Measurements from ENCODE around the gene WDFY4.

The WDFY4 gene

DNA sequence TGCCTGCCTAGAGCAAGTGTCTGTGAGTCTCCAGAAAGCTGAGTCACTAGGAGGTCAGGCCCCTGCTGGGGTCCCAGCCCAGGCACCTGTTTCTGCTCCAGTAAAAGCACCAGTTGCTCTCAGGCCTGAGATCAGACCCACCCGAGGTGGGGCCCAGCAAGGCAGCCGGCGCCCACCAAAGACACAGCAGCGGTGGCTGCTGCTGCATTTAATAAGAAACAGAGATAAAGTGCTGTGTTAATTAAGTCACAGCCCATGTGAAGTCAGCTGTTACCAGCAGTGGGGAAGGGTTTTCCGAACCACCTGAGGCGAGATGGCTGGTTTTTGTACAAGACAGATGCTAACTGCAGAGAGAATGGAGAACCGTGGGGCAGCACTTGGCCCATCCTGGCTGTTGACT is 267.0 kb downstream of the WDFY4 start:
- DNase-seq: no peak

DNA sequence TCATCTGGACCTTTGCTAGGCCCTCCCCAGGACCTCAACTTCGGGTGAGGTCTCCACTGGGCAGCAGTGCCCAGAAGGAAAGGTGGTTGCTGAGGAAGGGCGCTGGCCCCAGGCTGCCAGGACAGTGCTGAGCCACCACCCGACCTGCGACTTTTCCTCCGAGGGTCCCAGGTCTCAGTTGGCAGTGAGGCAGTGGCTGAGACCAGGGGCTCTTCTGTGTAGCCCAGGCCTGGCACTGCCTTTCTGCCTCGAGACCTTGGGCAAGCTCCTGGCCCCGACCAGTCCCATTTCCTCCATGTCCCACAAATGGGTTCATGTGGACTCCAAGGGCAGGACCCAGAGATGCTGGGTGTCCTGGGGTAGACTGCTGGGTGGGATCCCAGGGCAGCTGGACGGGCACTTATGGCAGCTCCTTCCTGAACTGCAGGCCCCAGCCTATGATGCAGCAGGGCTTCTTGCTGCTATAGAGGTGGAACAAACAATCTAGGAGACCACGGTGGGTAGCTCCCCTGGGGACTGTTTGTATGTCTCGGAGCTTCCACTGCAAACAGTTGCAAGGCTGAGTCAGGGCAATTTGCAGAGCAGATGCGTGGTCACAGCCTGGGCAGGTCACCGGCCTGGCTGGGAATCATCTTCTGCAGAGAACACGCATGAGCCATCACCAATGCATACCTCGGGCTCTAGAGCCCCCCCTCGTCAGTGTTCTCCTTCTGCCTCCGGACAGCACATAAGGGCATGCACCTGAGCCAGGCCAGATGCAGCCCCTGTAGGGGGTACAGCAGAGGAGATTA is 272.9 kb downstream of the WDFY4 start:
- DNase-seq: no peak

DNA sequence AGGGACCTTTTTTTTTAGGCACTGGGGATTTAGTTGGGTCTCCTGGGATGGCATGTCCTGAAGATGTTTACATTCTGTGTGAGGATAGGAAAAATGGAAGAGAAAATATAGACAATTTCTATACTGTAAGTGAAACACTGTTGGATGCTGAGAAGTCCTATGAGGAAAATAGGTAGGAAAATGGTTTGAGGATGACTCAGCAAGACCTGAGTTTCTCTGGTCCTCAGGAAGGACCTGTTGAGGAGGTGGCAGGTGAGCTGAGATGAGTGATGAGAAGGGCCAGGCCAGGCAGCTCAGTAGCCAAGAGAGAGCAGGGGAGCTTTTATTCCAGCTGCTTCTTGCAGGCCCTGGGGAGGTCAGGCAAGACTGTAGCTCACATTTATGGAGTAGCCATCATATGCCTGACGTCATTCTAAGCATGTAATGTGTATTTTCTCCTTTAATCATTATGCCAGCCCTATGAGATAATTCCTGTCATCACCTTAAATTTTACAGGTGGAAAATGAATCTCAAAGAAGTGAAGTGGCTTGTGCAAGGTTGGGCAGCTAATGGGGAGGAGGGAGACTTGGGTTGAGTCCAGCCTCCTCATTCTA is 274.0 kb downstream of the WDFY4 start:
- DNase-seq: no peak

DNA sequence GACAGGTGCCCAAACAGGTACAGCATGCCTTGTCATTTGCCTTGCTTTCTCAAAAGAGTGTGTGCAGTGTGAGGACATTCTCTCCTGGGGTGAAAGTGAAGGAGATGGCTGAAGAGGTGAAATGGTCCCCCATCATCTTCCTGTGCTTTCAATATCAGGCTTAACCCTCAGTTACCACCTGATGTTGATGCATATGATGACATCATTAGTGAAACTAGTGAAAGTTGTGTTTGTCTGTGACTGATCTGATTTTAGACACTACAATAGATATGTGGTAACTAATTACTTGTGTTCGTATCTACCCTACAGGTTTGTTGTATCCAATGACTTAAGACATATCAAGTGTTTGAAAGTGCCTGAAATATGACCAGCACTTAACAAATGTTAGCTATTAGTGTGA is 279.4 kb downstream of the WDFY4 start:
- DNase-seq: no peak

DNA sequence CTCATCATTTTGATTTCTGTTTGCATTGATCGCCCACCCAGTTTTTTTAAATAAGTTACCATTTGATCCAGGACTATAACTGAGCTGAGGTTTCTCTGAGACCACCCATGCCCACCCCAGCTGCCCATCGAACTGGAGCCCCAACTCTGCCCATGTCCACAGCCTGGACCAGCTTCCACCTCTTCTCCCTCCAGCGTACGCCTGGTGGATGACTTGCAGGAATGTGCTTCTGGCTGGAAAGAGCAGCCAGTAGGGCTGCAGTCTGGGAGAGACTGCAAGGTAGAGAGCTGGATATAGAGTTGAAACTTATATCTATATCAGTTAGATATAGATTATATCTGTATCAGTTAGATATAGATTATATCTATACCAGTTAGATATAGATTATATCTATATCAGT is 280.8 kb downstream of the WDFY4 start:
- no peak for DNase-seq

DNA sequence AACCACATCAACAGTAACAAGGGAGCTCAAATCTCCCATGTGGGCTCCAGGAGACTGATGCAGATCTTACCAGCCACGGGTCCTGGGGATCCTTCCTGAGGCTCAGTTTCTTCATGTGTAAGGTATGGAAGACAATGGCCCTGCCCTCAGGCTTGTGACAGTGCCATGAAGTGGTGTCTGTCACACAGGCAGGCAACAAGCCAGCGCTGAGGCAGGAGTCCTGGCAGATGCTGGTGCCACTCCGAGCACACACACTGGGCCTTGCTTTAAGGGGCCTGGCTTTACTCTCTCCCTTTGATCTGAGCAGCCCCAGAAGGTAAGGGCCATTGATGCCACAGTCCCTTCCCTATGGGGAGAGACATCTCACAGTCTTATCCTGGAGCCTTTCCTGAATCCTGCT is 283.4 kb downstream of the WDFY4 start:
- DNase-seq: no peak

DNA sequence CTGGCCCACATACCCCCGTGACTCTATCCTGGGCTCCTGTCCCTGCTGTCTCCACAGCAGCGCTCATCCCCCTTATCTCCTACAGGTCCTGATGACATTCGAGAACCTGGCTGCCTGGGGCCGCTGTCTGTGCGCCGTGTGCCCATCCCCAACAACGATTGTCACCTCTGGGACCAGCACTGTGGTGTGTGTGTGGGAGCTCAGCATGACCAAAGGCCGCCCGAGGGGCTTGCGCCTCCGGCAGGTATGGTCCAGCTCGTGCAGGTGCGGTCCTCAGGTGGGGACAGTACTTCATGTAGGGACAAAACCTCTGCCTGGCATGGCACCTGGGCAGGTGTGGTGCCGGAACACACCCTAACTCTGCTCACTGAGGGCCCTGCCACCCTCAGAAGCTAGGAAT is 285.4 kb downstream of the WDFY4 start:
- no peak for DNase-seq

DNA sequence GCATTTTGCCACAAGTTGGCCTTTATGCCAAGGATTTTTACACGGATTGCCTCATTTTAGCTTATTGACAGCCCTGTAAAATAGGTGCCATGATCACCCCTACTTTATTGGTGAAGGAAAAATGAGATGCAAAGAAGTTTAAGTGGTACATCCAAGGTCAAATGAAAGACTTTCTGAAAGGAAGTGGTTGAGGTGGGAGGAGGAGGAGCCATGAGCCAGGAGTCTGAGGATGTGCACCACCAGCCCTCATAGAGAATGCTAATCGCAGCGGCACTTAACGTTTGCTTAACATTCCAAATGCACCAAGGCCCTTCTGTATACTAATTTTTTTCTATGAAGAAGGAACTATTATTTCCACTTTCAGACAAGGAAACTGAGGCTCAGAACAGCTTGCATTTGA is 286.0 kb downstream of the WDFY4 start:
- DNase-seq: no peak

DNA sequence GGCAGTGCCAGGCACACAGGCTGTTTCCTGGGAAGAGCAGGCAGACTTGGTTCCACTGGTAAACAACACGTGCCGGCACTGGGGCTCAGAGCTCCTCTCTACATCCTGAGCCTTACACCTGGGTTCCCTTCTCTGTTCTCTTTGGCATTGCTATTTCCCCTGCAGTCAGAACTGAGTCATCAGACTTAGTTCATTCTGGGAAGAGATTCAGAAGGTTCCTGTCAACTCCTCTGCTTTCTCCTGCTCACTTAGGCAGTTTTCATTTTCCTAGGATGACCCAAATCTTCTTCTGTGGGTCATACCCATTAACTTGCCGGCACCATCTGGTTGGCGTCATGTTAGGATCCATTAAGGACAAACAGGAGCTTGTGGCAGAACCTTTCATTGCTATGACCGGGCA is 288.4 kb downstream of the WDFY4 start:
- no peak for DNase-seq

DNA sequence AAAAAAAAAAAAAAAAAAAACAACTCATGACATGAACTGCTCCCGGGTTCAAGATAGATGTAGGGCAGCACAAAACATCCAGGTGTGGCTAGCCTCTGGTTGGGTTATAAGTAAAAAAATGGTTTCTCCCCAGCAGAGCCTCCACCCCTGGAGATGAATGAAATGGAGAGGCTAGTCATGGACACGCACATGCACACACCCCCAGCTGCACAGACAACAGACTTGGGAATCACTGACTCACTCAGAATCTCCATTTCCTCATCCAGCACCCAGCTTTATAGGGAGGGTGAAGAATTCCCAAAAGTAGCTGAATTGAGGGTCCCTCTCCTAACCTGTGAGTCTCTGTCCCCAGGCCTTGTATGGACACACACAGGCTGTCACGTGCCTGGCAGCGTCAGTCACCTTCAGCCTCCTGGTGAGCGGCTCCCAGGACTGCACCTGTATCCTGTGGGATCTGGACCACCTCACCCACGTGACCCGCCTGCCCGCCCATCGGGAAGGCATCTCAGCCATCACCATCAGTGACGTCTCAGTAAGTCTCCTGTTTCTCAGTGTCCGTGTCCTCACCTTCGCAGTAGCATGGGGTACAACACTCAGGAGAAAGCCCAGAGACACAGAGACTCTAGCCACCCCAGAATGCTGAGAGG is 290.0 kb downstream of the WDFY4 start:
- no peak for DNase-seq

DNA sequence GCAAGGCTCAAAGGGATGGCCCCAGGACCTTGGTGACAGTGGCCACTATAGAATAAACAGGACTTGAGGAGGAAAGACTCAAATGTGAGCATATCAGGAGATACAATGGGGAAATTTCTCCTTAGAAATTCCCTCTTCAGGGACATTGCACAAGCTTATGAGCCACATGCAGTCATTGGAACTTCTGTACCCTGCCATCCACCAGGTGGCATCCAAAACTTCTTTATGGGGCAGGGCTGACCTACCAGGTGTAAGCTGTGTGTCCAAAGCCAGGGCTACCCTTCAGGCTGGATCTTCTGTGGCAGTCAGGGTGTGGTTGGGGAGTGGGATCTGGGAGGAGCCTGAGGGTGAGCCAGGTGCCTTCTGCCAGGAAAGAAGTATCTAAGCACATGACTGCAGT is 291.5 kb downstream of the WDFY4 start:
- DNase-seq: no peak

DNA sequence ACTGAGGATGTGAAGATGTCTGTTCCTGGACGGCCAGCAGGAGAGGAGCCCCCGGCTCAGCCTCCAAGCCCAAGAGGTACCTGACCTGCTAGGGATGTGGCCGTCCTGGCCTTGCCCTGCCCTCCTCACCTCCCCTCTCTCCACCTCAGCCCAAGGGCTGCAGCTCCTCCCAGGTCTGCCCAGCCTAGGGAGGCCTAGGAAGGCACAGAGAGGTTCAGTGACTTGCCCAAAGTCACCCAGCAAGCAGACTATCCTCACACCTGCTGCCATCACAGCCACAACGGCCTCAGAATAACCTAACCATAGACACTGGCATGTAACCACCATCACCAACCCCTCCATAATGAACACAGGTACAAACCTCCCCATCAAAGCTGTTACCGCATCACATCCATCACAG is 293.6 kb downstream of the WDFY4 start:
- no peak for DNase-seq

DNA sequence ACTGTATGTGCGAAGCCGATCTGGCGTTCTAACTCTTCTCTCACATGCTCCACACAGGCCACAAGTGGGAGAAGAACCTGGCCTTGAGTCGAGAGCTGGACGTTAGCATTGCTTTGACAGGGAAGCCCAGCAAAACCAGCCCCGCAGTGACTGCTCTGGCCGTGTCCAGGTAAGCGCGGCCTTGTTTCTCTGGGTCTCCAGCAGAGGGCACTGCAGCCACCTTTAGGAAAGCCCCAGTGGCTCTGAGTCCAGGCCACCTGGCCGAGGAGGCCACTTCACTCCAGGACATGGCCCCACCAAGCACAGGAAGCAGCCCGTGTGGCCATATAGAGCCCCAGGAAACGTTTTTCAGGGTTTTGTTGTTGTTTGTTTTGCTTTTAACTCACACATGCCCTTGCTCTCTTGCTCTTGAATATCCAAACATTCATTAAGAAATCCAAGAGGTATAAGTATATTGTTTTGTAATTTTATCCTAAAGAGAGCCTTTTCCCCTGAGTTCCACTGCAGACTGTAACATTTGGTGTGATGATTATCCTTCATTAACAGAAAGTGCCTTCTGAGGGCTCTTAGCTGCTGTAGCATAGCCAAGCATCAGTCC is 296.7 kb downstream of the WDFY4 start:
- no peak for DNase-seq

DNA sequence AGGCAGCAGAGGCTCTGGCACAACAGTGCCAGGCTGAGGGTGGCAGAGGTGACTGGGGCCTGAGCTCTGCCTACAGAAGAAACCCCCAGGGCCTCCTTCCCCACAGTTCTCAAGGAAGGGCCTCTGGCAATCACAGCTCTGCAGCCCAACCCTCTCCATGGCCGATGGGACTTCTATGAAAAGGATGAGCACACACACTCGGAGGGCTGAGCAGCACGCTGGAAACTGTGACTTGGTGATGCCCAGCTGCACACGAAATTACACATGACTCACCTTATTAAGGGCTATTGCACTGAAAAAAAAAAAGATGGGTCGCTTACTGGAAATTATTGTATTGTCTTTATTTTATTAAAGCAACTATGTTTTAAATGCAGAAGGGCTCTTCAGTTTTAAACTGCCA is 297.9 kb downstream of the WDFY4 start:
- DNase-seq: no peak

DNA sequence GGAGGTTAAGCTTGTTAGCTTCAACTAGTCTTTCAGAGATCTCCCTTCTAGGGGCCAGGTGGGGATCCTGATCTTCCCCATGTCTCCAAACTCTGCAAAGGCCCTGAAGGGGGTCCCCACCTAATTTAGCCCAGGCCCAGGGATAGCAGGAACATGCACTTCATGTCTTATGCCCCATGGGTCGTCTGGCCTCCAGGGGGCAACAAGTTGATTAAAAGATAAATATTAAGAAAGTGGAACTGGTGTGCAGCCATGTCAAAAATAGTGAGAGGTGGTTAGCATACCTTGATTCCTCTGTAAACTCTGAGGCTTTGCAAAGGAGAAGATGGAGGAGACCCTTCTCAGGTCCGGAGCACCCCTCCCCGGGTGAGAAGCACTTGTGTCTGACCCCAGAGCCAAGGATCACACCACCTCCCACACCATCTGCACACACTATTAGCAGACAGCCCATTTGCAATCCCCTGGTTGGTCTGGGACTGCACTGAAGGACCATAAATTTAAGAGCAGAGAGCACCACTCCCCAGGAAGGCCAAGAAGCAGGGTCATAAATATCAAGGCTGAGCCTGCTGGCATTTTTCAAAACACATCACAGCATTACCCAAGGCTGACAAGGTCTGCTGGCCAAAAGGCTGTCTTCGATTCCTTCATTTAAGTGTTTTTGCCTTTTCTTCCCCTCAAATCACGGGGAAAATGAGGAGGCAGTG is 299.1 kb downstream of the WDFY4 start:
- no peak for DNase-seq

DNA sequence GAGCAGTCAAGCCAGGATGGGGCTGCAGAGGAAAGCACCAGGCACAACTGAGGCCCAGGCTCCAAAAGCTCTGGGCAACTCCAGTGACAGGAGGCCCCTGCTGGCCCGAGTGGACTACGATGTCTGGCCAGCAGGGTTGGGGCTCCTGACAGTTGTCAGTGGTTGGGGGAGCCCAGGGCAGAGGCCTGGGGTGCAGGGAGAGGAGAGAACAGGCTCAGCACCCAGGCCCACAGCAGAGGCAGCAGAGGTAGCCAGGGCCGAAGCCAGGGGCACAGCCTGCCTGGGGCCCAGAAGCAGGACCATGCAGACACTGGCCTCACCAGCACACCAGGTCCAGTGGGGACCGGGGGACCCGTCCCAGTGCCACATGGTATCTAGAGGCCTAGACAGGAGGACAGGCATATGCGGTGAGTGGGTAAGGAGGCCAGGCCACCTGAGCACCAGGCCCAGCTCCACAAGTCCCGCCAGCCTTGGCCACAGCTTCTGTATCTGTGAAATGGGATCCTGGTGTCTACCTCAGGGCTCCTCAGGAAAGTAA is 301.0 kb downstream of the WDFY4 start:
- DNase-seq: no peak

DNA sequence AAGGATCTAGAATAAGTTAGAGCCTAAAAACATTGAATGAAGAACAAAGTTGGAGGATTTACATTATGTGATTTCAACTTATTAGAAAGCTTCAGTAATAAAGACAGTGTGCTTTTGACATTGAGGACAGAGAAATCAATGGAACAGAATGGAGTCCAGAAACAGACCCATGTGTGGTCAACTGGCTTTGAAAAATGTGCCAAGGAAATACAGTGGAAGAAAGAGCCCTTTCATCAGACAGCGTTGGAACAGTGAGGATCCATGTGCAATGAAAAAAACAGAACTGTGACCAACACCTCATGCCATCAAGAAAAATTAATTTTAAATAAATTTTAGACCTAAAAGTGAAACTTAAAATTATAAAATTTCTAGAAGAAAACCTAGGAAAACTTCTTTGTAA is 305.6 kb downstream of the WDFY4 start:
- no peak for DNase-seq

DNA sequence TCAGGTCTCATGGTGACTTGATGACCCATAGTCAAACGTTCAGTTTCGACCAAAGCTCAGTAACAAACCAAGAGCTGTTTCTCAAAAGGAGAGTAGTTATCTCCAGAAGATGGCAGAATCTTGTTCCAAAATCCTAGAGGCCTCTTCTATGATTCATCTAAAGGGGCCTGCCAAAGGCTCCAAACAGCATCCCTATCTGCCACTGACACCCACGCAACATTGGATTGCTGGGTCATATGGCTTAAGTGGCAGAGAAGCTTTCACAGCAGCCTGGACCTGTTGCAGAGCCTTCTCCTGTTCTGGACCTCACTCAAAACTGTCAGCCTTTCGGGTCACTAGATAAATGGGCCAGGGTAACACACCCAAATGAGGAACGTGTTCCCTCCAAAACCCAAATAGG is 309.0 kb downstream of the WDFY4 start:
- DNase-seq: no peak

DNA sequence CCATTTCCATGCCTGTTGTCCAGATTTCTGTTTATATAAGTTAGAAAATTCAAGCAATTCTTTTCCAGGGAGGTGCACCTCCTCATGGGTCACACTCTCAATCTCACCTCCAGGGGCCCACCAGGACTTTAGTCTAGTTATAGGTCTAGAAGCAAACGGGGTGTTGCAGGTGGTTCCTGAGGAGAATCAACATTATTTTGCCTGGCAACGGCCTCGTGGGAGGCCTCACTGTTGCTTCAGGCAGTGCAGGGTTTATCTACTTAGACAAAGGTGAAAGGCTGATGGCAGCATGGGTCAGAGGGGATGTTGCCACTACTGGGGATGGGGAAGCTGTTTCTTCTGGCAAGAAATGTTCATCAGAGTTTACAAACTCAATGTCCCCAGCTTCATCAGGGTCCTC is 311.7 kb downstream of the WDFY4 start:
- DNase-seq: no peak

DNA sequence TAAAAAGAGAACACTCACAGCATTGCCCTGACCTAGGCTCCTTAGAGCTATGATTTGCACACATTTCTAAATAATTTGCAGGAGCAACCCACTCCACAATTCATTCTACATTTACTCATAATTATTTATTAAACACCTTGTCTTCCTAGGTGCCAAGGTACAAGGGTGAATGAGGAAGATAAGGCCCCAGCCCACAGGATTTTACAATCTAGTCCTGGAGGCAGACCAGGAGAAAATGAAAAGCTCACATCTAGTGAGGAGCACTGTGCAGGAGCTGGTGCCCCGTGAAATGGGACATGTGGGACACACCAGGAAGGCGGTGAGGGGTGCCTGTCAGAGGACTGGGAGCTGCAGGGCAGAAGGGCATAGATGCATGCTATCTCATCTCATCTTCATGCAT is 314.7 kb downstream of the WDFY4 start:
- DNase-seq: no peak

DNA sequence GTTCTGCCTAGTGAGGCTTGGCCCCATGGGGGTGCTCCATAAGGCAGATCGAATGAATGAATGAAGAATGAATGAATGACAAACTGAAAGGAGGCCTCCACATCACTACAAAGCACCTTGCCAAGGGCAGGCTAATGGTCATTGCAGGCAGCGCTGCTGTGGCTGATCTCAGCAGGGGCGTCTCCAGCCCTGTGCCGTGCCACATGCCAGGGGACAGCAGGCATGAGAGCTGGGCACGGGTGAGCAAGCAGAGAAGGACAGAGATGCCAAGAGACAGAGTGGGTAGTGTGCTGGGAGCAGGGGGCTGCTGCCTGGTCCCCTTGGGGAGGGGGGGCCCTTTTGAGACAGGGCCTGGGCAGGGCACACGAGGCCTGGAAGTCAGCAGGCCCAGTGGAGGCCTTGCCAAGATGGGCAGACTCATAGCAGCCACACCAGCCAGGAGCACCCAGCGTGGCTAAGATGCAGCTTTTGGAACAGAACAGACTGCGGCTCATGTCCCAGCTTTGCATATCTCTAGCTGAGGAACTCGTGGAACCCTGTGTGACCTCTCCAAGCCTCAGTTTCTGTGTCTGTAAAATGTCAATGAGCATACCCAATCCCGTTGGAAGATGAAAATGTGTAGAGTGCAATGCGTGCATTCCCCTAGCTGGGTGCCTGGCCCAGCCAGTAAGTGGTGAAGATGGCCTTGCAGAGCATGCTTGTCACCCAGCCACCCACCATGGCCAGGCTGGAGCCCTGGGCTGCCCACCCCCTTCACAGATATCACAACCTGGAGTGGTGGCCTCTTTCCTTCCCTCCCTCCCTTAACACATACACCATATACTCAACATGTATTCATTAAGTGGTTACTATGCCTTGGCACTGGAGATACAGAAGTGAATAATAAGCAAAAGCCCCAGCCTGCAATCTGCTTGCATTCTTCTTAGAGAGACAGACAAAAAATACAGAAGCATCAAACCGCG is 316.0 kb downstream of the WDFY4 start:
- no peak for DNase-seq

DNA sequence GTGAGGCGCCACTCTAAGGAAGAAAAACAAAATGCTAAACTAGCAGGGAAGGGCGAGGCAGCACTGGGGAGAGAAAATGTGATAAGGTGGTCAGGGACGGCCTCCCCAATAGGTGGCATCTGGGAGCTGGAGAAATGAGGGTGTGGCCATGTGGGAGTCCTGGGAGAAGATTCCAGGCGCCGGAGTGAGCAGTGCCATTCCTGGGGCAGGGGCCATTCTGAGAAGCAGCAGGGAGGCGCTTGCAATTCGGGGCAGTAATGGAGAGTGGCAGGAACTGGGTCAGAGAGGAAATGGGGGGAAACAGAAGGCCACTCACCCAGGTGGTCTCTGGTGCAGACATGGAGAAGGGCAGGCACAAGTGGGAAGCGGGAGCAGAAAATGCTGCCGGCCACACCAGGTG is 316.7 kb downstream of the WDFY4 start:
- DNase-seq: no peak
